GM19043 (cell line): ENCODE results near the gene ELFN2.
"Not testable (repeated sequence)": the region's sequence is repeated elsewhere in the genome, so short reads cannot be mapped to it uniquely, and the experiment has no call there.

ENCODE experiments used
- ATAC-seq: cut with Tn5 transposase; IDR thresholded peaks from one replicate; pipeline ENCODE4 v1.9.1; 2021; ENCODE audit warnings: low read depth; ENCODE audit not compliant: unreplicated experiment

ELFN2 gene

GRCh38 chr22:37411655-37412054, 15.6 kb downstream of the ELFN2 start:
- ATAC-seq, result no peak

GRCh38 chr22:37410174-37411055, 16.9 kb downstream of the ELFN2 start:
- ATAC-seq, result no peak

GRCh38 chr22:37409459-37410050, 17.7 kb downstream of the ELFN2 start:
- ATAC-seq, result no peak

- no peak for ATAC-seq
Observed at GRCh38 chr22:37409031-37409430, 18.2 kb downstream of the ELFN2 start.

GRCh38 chr22:37407856-37408255, 19.4 kb downstream of the ELFN2 start:
- ATAC-seq, result no peak

- no peak for ATAC-seq
Observed at GRCh38 chr22:37406441-37407235, 20.6 kb downstream of the ELFN2 start.

- ATAC-seq, result no peak
Observed at GRCh38 chr22:37404091-37404490, 23.2 kb downstream of the ELFN2 start.

GRCh38 chr22:37403267-37403960, 23.9 kb downstream of the ELFN2 start:
- ATAC-seq, result no peak

- ATAC-seq, result no peak
Observed at GRCh38 chr22:37402184-37402506, 25.1 kb downstream of the ELFN2 start.

GRCh38 chr22:37401401-37402183, 25.7 kb downstream of the ELFN2 start:
- ATAC-seq, result no peak

GRCh38 chr22:37400719-37401118, 26.6 kb downstream of the ELFN2 start:
- no peak for ATAC-seq

- not testable (repeated sequence) for ATAC-seq
Observed at GRCh38 chr22:37399457-37399856, 27.8 kb downstream of the ELFN2 start.

GRCh38 chr22:37397226-37397625, 30.1 kb downstream of the ELFN2 start:
- ATAC-seq, result no peak

- ATAC-seq, result no peak
Observed at GRCh38 chr22:37396488-37397084, 30.7 kb downstream of the ELFN2 start.

- no peak for ATAC-seq
Observed at GRCh38 chr22:37394341-37394740, 32.9 kb downstream of the ELFN2 start.

GRCh38 chr22:37393746-37394145, 33.5 kb downstream of the ELFN2 start:
- no peak for ATAC-seq

- no peak for ATAC-seq
Observed at GRCh38 chr22:37392721-37393328, 34.5 kb downstream of the ELFN2 start.

- ATAC-seq, result no peak
Observed at GRCh38 chr22:37391702-37392101, 35.6 kb downstream of the ELFN2 start.

- ATAC-seq, result no peak
Observed at GRCh38 chr22:37390075-37390474, 37.2 kb downstream of the ELFN2 start.
